Amniotic epithelial cell (primary cell): ENCODE results near the gene ADAMTSL5.
"Not testable (repeated sequence)": the region's sequence is repeated elsewhere in the genome, so short reads cannot be mapped to it uniquely, and the experiment has no call there.

ENCODE experiments used
- DNase-seq: peaks from one replicate; pipeline ENCODE4 v3.0.0-alpha.2; 2010; ENCODE audit warnings: low read depth

The ADAMTSL5 gene, protein sequence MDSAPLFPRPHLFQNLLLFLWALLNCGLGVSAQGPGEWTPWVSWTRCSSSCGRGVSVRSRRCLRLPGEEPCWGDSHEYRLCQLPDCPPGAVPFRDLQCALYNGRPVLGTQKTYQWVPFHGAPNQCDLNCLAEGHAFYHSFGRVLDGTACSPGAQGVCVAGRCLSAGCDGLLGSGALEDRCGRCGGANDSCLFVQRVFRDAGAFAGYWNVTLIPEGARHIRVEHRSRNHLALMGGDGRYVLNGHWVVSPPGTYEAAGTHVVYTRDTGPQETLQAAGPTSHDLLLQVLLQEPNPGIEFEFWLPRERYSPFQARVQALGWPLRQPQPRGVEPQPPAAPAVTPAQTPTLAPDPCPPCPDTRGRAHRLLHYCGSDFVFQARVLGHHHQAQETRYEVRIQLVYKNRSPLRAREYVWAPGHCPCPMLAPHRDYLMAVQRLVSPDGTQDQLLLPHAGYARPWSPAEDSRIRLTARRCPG

GRCh38 chr19:1512671-1513498 lies at the start of gene ADAMTSL5:
TSS of gene ADAMTSL5 (minus strand) at chr19:1513019. CDS start at chr19:1510943, 2,076 bp downstream.
- peak; percentile 56 for DNase-seq

GRCh38 chr19:1561236-1561842 lies 48.5 kb upstream of the ADAMTSL5 start:
- DNase-seq: no peak

DNA sequence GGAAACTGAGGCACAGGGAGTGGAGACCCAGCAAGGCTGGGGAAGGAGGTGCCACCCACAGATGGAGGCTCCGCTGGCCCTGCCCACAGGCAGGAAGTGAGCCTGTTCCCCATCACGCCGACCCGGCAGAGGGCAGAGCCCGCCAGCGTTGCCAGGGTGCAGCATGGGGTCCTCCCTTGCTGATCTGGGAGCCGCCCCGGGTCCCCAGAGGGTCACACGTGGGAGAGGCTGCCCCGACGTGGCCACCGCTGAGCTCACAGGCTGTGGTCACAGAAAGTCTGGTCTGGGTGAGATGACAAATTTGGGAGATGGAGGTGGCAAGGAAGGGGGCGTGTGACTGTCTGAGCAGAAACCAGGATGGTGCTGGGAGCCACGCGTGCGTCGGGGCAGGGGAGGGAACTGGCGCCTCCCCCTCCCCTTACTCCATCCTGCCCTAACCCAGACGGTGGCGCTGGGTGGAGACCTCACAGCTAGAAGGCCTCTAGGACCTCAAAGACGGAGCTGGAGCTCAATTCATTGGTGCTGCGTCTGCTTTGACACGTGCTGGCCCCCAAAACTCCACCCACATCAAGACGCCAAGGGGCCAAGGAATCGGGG lies 47.6 kb upstream of the ADAMTSL5 start:
- no peak for DNase-seq

- DNase-seq: no peak
Measured at GRCh38 chr19:1558552-1558951, 45.7 kb upstream of the ADAMTSL5 start.

DNA sequence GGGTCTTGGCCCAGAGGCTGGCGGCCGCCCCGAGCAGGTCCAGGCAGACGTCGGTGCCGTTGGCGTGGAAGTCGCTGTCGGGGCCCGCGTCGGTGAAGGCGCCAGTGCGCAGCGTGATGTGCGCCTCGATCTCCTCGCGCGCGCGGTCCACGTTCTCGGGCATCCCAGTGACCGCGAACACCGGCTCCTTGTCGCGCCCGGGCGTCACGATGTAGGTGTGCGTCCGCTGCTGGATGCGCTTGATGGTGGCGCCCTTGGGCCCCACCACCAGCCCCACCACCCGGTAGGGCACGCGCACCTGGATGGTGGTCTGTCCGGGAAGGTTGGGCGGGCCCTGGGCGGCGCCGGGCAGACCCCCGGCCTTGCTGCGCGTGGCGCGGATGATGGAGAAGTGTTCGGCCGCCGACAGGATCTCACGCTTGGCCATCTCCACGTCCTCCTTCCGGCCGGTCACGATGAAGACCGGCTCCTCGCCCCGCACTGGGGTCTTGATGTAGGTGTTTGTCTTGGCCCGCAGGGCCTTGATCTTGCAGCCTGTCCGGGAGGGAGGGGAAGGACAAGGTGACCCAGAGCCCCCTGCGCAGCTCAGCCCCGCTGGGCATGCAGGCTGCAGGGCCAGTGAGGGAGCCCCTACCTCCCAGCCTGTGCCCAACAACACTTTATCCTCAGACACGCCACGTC lies 43.7 kb upstream of the ADAMTSL5 start:
- no peak for DNase-seq

DNA sequence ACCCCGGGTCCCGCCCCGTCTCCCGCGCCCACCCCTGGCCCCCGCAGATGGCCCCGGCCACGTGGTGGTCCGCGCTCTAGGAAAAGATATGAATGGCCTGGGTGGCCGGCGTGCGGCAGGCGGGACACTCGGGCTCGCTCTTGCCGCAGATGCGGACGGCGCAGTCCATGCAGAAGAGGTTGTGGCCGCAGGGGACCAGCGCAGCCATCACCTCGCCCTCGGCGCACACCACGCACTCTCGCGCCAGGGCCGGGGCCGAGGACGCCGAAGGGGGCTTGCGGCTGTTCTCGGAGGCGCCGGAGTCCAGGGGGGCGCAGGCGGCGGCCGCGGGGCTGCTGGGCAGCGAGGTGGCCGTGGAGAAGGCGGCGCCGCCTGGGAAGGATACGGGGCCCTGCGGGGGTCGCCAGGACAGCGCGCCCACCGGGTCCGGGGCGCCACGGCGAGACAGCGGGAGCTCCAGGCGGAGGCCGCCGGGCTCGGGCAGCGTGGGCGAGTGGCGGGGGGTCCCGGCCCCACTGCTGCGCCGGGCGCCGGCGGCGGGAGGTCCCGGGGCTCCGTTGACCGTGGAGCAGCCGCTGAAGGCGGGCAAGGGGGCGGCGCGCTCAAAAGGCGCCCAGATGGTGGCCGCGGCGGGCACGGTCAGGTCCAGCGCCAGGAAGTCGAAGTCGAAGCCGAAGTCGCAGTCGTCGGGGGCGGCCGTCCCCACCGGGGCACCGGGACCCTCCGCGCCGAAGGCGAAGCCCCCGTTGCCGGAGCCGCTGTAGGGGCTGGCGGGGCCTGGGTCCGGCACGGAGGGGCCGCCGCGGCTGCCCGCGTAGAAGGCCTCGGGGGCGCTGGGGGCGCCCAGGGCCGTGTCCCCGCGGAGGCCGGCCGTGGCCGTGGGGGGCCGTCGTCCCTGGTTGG lies 42.9 kb upstream of the ADAMTSL5 start:
- DNase-seq: no peak

DNA sequence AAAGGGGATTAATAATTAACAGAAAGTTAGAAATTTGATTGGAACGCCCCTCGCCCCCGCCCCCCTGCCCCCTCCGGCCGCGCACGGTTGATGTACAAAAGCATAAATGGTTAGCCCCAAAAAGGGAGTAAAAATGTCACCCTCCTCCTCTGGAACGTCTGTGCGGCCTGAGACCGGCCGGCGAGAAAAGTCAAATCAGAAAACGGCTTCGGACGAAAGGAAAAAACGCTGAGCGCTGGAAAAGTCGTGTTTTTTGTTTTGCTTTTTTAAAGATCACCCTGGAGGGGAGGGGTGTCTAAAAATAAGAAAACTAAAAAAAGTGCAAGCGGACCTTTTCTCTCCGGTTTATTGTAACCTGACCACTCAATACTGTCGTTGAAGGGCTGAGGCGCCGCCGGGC lies 42.1 kb upstream of the ADAMTSL5 start:
- DNase-seq: no peak

DNA sequence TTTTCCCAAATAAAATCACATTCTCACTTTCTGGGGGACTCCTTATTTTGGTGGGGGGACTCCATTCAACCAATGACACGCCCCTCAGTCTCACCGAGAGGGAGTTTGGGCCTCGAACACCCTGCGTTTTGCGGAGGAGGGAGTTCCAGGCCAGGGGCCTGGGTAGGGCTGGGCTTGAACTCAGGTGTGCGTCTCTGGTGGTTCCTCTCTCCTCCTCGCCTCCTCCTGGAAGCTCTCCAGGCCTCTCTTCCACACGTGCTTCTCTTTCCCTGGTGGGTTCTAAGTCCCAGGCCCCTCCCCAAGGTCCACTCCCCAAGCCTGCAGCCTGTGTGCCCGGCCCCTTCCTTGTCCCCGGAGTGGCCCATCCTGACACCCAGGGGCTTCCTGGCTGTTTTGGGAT lies 40.6 kb upstream of the ADAMTSL5 start:
- no peak for DNase-seq

DNA sequence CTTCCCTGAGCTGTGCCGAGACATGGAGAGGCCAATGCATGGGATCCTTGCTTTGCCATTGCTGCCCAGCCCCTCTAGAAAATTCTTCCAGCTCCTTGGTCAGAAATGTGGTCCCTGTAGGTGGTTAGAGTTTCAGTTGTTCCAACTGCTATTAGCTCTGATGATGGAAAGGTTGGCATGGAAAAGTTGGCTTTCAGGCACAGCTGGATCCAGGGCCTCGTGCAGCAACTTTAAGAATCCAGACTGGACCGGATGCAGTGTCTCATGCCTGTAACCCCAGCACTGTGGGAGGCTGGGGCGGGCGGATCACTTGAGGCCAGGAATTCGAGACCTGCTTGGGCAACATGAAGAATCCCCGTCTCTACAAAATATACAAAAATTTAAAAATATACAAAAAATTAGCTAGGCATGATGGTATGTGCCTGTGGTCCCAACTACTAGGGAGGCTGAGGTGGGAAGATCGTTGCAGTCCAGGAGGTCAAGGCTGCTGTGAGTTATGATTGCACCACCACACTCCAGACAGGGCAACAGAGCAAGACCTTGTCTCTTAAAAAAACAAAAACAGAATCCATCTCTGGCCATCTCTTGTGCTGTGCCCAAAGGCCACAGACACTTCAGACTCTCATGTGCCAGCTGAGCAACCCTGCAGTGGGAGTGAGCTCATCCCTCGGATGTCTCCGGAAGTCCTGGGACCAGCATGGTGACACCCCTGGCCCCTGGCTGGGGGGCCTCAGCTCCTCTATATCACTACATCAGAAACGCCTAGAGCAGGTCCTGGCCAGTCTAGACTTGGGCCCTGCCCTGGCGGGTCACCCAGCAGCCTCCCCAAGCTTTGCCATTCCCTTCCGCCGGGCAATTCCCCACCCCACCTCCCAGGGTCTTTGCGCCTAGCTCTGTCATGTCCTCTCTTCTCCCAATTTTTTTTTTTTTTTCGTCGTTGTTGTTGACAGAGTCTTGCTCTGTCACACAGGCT lies 38.5 kb upstream of the ADAMTSL5 start:
- DNase-seq: no peak

GRCh38 chr19:1549332-1549945 lies 36.6 kb upstream of the ADAMTSL5 start:
- no peak for DNase-seq

DNA sequence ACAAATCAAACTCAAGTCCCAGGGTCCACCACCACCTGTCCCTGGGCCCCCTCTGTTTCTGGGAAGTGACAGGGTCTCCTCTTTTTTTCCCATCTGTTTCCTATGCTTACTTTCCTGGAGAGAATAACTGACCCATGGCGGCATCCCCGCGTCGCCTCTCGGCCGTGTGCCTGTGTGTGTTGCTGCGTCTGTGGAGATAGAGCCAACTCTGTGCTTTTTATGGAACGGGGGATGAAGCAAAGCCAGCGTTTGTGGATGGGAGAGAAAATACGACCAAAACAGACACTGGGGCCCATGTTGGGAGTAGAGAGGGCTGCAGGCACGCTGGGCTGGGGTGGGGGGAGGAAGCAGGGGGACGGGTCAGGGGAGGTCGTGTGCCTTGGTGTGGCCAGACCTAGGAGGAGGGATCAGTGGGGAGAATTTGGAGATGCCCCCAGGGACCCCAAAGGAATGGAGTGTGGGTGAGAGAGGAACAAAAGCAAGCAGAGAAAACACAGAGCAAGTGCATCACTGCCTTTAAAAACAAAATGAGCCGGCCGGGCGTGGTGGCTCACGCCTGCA lies 27.6 kb upstream of the ADAMTSL5 start:
- no peak for DNase-seq

GRCh38 chr19:1539749-1540148 lies 26.9 kb upstream of the ADAMTSL5 start:
- not testable (repeated sequence) for DNase-seq

DNA sequence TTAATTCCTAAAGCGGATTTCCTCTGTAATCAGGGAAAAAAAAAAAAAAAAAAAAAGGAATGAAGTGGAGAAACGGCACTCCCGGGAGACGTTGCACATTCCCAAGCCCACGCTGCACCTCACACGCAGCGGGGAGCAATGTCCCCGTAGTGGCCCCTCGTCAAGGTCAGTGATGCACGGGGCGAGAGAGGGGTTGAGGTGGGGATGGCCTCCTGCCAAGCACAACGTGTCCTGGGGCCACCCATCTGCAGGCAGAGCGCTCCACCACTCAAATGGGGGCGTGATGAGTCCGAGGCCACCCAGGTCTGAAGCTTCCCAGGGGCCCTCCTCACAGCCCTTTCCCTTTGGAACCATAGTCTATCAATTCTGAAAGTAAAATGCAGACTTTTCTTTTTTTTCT lies 26.2 kb upstream of the ADAMTSL5 start:
- DNase-seq: no peak

GRCh38 chr19:1535699-1536098 lies 22.9 kb upstream of the ADAMTSL5 start:
- not testable (repeated sequence) for DNase-seq

GRCh38 chr19:1534972-1535371 lies 22.2 kb upstream of the ADAMTSL5 start:
- DNase-seq: no peak

GRCh38 chr19:1533510-1534150 lies 20.8 kb upstream of the ADAMTSL5 start:
- DNase-seq: no peak

- DNase-seq: no peak
Measured at GRCh38 chr19:1532003-1532402, 19.2 kb upstream of the ADAMTSL5 start.

DNA sequence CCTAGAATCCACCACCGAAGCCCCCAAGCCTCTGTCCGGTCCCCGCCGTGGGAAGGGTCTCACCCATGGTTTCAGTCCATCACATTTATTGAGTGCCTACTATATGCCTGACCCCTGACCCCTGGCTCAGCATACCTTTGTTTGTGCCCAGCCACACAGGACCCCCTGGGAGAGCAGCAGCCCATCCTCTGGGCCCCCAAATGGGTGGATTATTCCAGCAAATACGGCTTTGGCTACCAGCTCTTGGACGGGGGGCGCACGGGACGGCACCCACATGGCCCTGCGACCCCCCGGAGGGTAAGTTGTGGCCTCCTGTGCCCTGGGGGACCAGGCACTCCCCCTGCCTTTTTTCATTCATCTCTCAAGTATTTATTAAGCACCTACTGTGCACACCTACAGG lies 18.8 kb upstream of the ADAMTSL5 start:
- DNase-seq: no peak
